K562 treated with DMSO at 1 percent for 48 hours (cell line): ENCODE data around the gene MAGEB10. TPM values are rescaled to one million over a fixed set of nuclear protein-coding genes. Genes with fewer than 3 reads are reported as not detected.

Source experiments
- total RNA-seq: library from RNA; unstranded; fragments of 300-600 nt; gene quantifications from 2 replicates; pipeline ENCODE4 v1.2.3, GENCODE V29; 2022; ENCODE audit warnings: low replicate concordance; ENCODE audit errors: extremely low read depth

Gene MAGEB10, protein sequence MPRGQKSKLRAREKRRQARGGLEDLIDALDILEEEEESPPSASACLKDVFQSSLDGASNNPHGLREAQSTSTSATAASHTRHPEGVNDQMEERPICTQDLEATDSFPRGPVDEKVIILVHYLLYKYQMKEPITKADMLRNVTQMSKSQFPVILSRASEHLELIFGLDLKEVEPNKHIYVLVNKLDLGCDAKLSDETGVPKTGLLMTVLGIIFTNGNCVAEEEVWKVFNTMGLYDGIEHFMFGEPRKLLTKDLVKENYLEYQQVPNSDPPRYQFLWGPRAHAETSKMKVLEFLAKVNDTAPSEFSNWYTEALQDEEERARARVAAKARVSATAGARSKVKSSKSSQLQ
- not detected in 2 replicates for total RNA-seq

GRCh38 chrX:27807690-27808089, at the start of gene MAGEB10:
MAGEB10 (plus strand) TSS chrX:27807990; CDS start chrX:27821307, 13,317 bp downstream.

Other genes with a start within 250 kb of the MAGEB10 start
- gene DCAF8L2, start 217.6 kb upstream of the MAGEB10 start, total RNA-seq: not detected in 2 replicates
- not detected in 2 replicates for gene DCAF8L1, start 173.5 kb downstream of the MAGEB10 start, total RNA-seq